Large intestine (tissue), 3 donors: ENCODE data around the gene LAMTOR4. TPM values are rescaled to one million over a fixed set of nuclear protein-coding genes. Genes with fewer than 3 reads are reported as not detected.
A peak's percentile ranks its signal among the peaks of the same experiment; 100 is the strongest.
"Not testable (repeated sequence)": the region's sequence is repeated elsewhere in the genome, so short reads cannot be mapped to it uniquely, and the experiment has no call there.

Experiments
- DNase-seq, 2 donors: peaks; one replicate each; pipeline versions ENCODE4 v3.0.0 to v3.0.0-alpha.2; 2013
- H3K27ac ChIP-seq: one replicate; pipeline ENCODE4 v1.5.1; 2013; ENCODE audit warnings: low read length
- H3K27me3 ChIP-seq: 2 replicates; pipeline ENCODE4 v1.6.1; 2013; ENCODE audit warnings: low read length; ENCODE audit not compliant: control insufficient read depth, insufficient read depth
- H3K36me3 ChIP-seq: 2 replicates; pipeline ENCODE4 v1.6.1; 2013; ENCODE audit warnings: low read length; ENCODE audit not compliant: control insufficient read depth, insufficient read depth
- H3K4me1 ChIP-seq: one replicate; pipeline ENCODE4 v1.6.1; 2013; ENCODE audit warnings: low read length; ENCODE audit not compliant: control insufficient read depth, insufficient read depth
- H3K4me3 ChIP-seq: one replicate; pipeline ENCODE4 v1.5.1; 2013; ENCODE audit warnings: low read length
- H3K9me3 ChIP-seq: one replicate; pipeline ENCODE4 v1.6.1; 2013; ENCODE audit warnings: mild to moderate bottlenecking, low read depth, low read length, moderate library complexity; ENCODE audit not compliant: control insufficient read depth
- WGBS: methylation state at CpG from one replicate; pipeline ENCODE4 v1.1.5; 2013; ENCODE audit warnings: low lambda C conversion rate; ENCODE audit not compliant: insufficient coverage; 5-methylcytosine and 5-hydroxymethylcytosine counted together
- polyA plus RNA-seq: library from polyadenylated mRNA; unstranded; fragments of 120-200 nt; gene quantifications from one replicate; pipeline ENCODE4 v1.2.1, GENCODE V29; 2013

LAMTOR4 gene
- polyA plus RNA-seq, 1 donor: 133 TPM

GRCh38 chr7:100170101-100170897, 21.6 kb downstream of the LAMTOR4 start:
- Histone ChIP-seq H3K9me3 (peaks cover 3% of the 10 kb centered on the region), H3K4me3 (no peak overlapping the region), H3K27ac (no peak overlapping the region), H3K36me3 (no peaks in the 10 kb centered on the region), H3K27me3 (peaks cover 33% of the 10 kb centered on the region), H3K4me1 (peaks cover 32% of the 10 kb centered on the region)
- WGBS: 89% methylated on average over 3 of the region's 11 CpGs
- DNase-seq: no peak

DNA sequence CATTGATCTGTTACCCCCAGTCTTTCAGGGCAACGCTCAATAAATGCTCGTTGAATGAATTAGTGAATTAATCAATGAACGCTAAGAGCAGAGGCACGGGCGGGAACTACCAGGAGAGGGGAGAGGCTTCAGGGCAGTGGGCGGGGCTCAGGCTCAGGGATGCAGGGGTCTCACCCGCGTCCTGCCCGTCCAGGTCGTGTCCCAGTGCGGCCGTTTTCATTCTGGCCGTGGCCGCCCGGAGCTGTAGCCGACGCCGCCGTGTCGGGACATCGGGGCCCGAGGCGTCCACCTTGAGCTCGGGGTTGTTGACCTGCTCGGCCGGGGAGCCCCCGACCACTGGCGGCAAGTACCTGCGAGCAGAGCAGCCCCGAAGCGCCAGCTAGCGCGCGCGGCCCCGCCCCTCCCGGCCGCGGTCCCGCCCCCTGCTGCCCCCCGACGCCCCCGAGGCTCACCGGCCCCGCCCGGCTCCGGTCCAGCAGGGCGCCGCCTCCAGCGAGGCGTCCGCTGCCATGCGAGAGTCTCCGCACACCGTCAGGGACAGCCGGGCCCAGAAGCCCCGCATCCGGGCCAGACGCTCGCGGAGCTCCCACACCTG, 22.5 kb downstream of the LAMTOR4 start:
- no CpG with 5 or more reads among the region's 61 CpGs for WGBS
- no peak for DNase-seq
- Histone ChIP-seq H3K4me1 (peaks cover 32% of the 10 kb centered on the region), H3K4me3 (no peak overlapping the region), H3K27ac (no peak overlapping the region), H3K9me3 (peaks cover 3% of the 10 kb centered on the region), H3K36me3 (no peaks in the 10 kb centered on the region), H3K27me3 (peaks cover 32% of the 10 kb centered on the region)

- H3K27ac ChIP-seq: no peak overlapping the region
- H3K9me3 ChIP-seq: peaks cover 3% of the 10 kb centered on the region
- WGBS: no CpG with 5 or more reads among the region's 22 CpGs
- H3K4me3 ChIP-seq: no peak overlapping the region
- H3K36me3 ChIP-seq: no peaks in the 10 kb centered on the region
- peaks cover 28% of the 10 kb centered on the region for H3K4me1 ChIP-seq
- DNase-seq: no peak
- H3K27me3 ChIP-seq: peaks cover 27% of the 10 kb centered on the region
These were observed 23.1 kb downstream of the LAMTOR4 start for GRCh38 chr7:100171840-100172239.

GRCh38 chr7:100173806-100174495, 25.2 kb downstream of the LAMTOR4 start:
- WGBS: 100% methylated on average over 1 of the region's 11 CpGs
- H3K27ac ChIP-seq: no peak overlapping the region
- peaks cover 36% of the 10 kb centered on the region for H3K27me3 ChIP-seq
- peaks cover 12% of the 10 kb centered on the region for H3K9me3 ChIP-seq
- H3K36me3 ChIP-seq: no peaks in the 10 kb centered on the region
- H3K4me1 ChIP-seq: peaks cover 14% of the 10 kb centered on the region
- no peak for DNase-seq
- H3K4me3 ChIP-seq: no peak overlapping the region

- Histone ChIP-seq H3K27me3 (peaks cover 39% of the 10 kb centered on the region), H3K4me3 (no peak overlapping the region), H3K27ac (no peak overlapping the region), H3K9me3 (peaks cover 12% of the 10 kb centered on the region), H3K4me1 (peaks cover 14% of the 10 kb centered on the region), H3K36me3 (no peaks in the 10 kb centered on the region)
- no peak for DNase-seq
- WGBS: no CpG with 5 or more reads among the region's 5 CpGs
These were observed 25.9 kb downstream of the LAMTOR4 start for GRCh38 chr7:100174582-100174981.

DNA sequence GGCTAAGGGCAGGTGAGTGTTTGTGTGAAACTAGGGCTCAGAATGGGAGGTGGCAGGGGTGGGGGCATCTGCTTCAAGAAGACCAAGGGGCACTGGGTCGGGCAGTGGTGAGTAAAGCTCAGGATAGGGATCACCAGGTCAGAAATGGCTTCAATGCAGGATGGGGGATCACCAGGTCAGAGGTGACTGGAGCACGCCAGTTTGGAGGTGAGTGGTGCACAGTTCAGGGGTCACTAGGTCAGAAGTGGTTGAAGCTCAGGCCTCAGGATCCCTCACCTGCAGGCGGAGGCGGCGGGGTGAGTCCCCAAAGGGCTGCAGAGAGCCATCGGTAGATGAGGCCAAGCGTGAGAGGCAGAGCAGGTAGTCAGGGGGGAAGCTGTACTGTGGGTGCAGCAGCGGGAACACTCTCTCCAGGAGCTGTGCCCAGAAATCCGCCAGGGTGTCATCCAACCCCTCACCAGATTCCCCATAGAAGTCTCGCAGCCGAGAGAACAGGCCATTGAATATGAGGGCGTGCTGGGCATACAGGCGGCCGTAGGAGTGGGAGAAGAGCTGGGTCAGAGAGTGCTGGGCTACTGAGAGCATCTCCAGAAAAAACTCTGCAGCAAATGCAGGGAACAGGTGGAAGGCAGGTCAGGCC, 26.7 kb downstream of the LAMTOR4 start:
- Histone ChIP-seq H3K9me3 (peaks cover 12% of the 10 kb centered on the region), H3K27ac (no peak overlapping the region), H3K4me3 (no peak overlapping the region), H3K4me1 (peaks cover 14% of the 10 kb centered on the region), H3K27me3 (peaks cover 33% of the 10 kb centered on the region), H3K36me3 (no peaks in the 10 kb centered on the region)
- WGBS: no CpG with 5 or more reads among the region's 14 CpGs
- no peak for DNase-seq

- 35% methylated on average over 4 of the region's 14 CpGs for WGBS
- Histone ChIP-seq H3K36me3 (no peaks in the 10 kb centered on the region), H3K27ac (no peak overlapping the region), H3K27me3 (peaks cover 24% of the 10 kb centered on the region), H3K9me3 (peaks cover 10% of the 10 kb centered on the region), H3K4me1 (peaks cover 9% of the 10 kb centered on the region), H3K4me3 (peak overlapping the region; percentile 59)
- DNase-seq: no peak
These were observed 27.7 kb downstream of the LAMTOR4 start for GRCh38 chr7:100176096-100177044.

DNA sequence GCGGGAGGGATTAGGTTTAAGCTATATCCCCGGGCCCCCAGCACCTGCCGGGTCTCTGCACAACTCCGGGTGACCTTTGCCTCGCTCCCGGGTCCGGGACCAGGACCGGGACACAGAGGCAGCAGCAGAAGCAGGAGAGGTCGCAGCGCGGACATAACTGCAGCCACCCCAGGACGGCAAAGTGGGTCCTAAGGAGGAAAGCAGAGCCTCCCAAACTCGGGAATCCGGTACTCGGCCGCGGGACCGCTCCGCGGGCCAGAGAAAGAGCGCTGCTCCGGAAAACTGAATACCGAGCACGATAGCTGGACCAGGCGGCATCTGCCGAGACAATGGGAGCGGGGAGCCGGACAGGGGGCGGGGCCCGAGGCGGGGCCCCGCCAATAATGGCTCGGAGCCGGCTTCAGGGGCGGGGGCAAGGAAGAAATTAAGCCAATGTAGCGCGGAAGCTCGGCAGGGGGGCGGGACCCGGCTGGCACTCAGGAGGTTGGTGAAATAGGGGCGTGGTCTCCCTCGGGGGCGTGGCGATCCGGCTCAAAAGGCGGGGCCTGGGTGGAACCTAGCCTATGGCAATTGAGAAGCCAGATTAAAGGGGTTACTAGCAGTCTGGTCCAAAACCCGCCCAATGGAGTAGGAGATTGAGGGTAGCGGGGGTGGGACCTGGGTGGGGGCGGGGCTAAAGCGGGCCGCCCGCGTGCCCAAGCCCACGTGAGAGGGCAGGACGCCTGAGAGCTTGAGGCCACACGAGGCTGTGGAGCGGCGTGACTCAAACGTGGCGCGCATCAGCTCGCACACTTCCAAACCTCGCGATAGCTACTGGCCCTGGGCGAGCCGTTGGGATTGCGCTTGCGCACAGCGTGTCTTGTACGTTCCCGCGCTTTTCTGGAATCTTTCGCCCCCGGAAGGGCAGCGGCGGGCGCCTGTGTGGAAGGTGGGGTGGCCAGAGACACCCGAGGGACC, 28.6 kb downstream of the LAMTOR4 start, which contains the start of the genes GPC2 and STAG3:
Gene GPC2, minus strand, starts transcription at position 337 of the 957 bp plus-strand sequence. Its CDS starts 182 bp downstream, at position 155.
Gene STAG3, plus strand, starts transcription at position 874 of the 957 bp plus-strand sequence. CDS start 2,639 bp downstream, outside the sequence.
- Histone ChIP-seq H3K36me3 (no peaks in the 10 kb centered on the region), H3K9me3 (peaks cover 10% of the 10 kb centered on the region), H3K4me1 (peaks cover 5% of the 10 kb centered on the region), H3K27ac (no peak within 1 kb of the TSS), H3K27me3 (peaks cover 17% of the 10 kb centered on the region), H3K4me3 (peak within 1 kb of the TSS; percentile 59)
- no CpG with 5 or more reads among the region's 78 CpGs for WGBS
- peak; percentile 89 to 91 for DNase-seq

GRCh38 chr7:100180084-100180483, 31.4 kb downstream of the LAMTOR4 start:
- H3K9me3 ChIP-seq, DNase-seq, H3K27ac ChIP-seq, H3K4me1 ChIP-seq, H3K4me3 ChIP-seq, H3K36me3 ChIP-seq: not testable (repeated sequence)
- WGBS: no CpG with 5 or more reads among the region's 3 CpGs
- H3K27me3 ChIP-seq: peaks cover 17% of the 10 kb centered on the region
